ENCODE measurements around the gene IGSF1.

The IGSF1 gene

DNA sequence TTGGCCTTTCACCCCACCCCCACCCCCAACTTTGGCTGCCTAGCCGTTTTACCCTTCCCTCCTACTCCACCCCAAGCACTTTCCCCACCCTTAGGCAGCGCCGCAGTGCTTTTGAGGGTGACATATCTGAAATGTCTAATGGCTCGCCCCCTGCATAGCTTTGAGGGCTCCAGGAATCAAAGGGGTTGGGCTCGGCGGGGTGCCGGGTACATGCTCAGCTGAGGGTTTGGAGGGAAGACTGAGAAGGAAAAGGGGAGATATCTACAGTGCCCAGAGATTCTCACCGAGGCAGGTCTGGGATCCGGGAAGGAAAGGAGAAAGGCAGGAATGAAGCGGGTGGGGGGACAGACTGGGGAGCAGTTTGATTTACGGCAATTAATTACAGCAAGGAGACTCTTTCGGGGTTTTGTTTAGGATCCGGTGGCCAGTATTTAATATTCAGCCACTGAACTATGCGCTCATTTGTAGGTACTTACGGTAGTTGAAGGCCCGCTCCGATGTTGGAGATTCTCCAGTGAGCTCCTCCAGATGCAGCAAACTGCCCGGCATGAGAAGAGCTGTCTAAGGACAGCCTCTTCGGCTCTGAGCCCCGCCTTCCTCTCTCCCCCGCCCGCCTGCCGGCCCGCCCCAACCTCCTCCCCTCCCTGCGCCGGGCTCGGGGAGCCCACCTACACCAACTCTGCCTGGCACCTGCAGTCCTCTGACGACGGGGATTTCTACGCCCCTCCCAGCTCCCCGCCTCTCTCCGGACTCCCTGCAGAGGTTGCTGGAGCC lies at the start of gene IGSF1:
IGSF1 (minus strand) TSS at position 569 of the 774 bp plus-strand sequence. CDS start 2,632 bp downstream, outside the sequence.
- Histone ChIP-seq H3K27ac (ENCODE audit: low read length) (peak within 1 kb of the TSS; percentile 69), H3K9me3 (ENCODE audit: insufficient read depth, low read depth, low read length) (no peaks in the 10 kb centered on the region), H3K27me3 (ENCODE audit: insufficient read depth, low read length) (no peaks in the 10 kb centered on the region), H3K9ac (ENCODE audit: low read depth, low read length) (peak within 1 kb of the TSS; percentile 81), H3K36me3 (ENCODE audit: insufficient read depth, low read depth, low read length) (peaks cover 8% of the 10 kb centered on the region; the same call in 1 of the 2 replicates), H3K4me1 (ENCODE audit: insufficient read depth, low read length) (peaks cover 16% of the 10 kb centered on the region; the same call in 1 of the 2 replicates), H3K4me3 (ENCODE audit: low read length) (peak within 1 kb of the TSS; percentile 84)

GRCh38 chrX:131332331-131332730 lies 43.2 kb upstream of the IGSF1 start:
- no peak overlapping the region for H3K27ac ChIP-seq (ENCODE audit: low read length)
- no peaks in the 10 kb centered on the region for H3K27me3 ChIP-seq (ENCODE audit: insufficient read depth, low read length)
- no peak overlapping the region for H3K4me3 ChIP-seq (ENCODE audit: low read length)
- no peaks in the 10 kb centered on the region for H3K4me1 ChIP-seq (ENCODE audit: insufficient read depth, low read length)
- H3K36me3 ChIP-seq (ENCODE audit: insufficient read depth, low read depth, low read length), result no peaks in the 10 kb centered on the region
- no peak overlapping the region for H3K9ac ChIP-seq (ENCODE audit: low read depth, low read length)
- H3K9me3 ChIP-seq (ENCODE audit: insufficient read depth, low read depth, low read length), result no peaks in the 10 kb centered on the region

- Histone ChIP-seq H3K27me3 (ENCODE audit: insufficient read depth, low read length) (no peaks in the 10 kb centered on the region), H3K9me3 (ENCODE audit: insufficient read depth, low read depth, low read length) (no peaks in the 10 kb centered on the region), H3K36me3 (ENCODE audit: insufficient read depth, low read depth, low read length) (no peaks in the 10 kb centered on the region), H3K4me1 (ENCODE audit: insufficient read depth, low read length) (no peaks in the 10 kb centered on the region), H3K9ac (ENCODE audit: low read depth, low read length) (no peak overlapping the region), H3K4me3 (ENCODE audit: low read length) (no peak overlapping the region), H3K27ac (ENCODE audit: low read length) (no peak overlapping the region)
These were observed 42.0 kb upstream of the IGSF1 start for GRCh38 chrX:131331152-131331551.

DNA sequence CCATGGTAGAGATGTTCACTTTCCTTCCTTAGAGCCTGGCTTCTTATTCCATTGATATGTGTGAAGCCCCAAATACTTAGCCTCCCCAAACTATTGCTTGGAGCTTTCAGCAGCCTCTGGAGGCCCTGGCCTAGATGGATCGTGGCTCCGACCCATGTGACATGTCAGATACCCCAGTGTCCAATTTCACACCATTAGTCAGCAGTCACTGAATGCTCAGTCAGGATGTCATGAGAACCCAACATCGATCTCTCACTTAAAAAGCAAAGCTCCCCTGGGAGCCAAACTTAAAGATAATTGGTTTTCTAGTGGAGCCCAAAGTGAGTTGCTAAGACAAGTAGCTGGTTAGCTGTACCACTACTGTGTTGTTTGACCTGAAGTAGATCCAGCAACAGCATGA lies 41.6 kb upstream of the IGSF1 start:
- Histone ChIP-seq H3K27me3 (ENCODE audit: insufficient read depth, low read length) (no peaks in the 10 kb centered on the region), H3K27ac (ENCODE audit: low read length) (no peak overlapping the region), H3K4me1 (ENCODE audit: insufficient read depth, low read length) (no peaks in the 10 kb centered on the region), H3K9me3 (ENCODE audit: insufficient read depth, low read depth, low read length) (no peaks in the 10 kb centered on the region), H3K4me3 (ENCODE audit: low read length) (no peak overlapping the region), H3K36me3 (ENCODE audit: insufficient read depth, low read depth, low read length) (no peaks in the 10 kb centered on the region), H3K9ac (ENCODE audit: low read depth, low read length) (no peak overlapping the region)

- H3K9ac ChIP-seq (ENCODE audit: low read depth, low read length), result no peak overlapping the region
- H3K4me1 ChIP-seq (ENCODE audit: insufficient read depth, low read length), result no peaks in the 10 kb centered on the region
- no peak overlapping the region for H3K4me3 ChIP-seq (ENCODE audit: low read length)
- no peaks in the 10 kb centered on the region for H3K36me3 ChIP-seq (ENCODE audit: insufficient read depth, low read depth, low read length)
- H3K9me3 ChIP-seq (ENCODE audit: insufficient read depth, low read depth, low read length), result no peaks in the 10 kb centered on the region
- H3K27ac ChIP-seq (ENCODE audit: low read length), result no peak overlapping the region
- no peaks in the 10 kb centered on the region for H3K27me3 ChIP-seq (ENCODE audit: insufficient read depth, low read length)
These were observed 33.5 kb upstream of the IGSF1 start for GRCh38 chrX:131322651-131323050.

DNA sequence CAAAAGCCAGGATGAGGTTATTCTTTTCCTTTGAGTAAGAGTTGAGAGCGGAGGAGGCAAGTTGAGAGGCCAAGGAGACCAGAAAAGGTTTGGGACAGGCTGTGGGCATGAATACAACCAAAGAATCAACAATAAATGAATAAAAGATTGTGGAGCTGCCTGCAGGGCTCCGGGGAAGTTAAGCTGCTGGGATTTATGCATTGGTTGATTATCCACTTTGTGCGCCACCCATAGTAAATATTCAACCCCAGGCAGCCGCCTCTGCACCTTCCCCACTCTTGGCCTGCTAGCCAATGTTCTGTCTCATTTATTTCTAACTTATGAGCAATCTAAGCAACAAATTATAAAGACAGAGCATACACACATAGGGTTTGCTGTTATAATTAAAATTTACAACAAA lies 28.2 kb upstream of the IGSF1 start:
- no peaks in the 10 kb centered on the region for H3K4me1 ChIP-seq (ENCODE audit: insufficient read depth, low read length)
- H3K9ac ChIP-seq (ENCODE audit: low read depth, low read length), result no peak overlapping the region
- no peak overlapping the region for H3K27ac ChIP-seq (ENCODE audit: low read length)
- no peaks in the 10 kb centered on the region for H3K9me3 ChIP-seq (ENCODE audit: insufficient read depth, low read depth, low read length)
- H3K36me3 ChIP-seq (ENCODE audit: insufficient read depth, low read depth, low read length), result no peaks in the 10 kb centered on the region
- H3K27me3 ChIP-seq (ENCODE audit: insufficient read depth, low read length), result no peaks in the 10 kb centered on the region
- no peak overlapping the region for H3K4me3 ChIP-seq (ENCODE audit: low read length)

- Histone ChIP-seq H3K36me3 (ENCODE audit: insufficient read depth, low read depth, low read length) (no peaks in the 10 kb centered on the region), H3K4me3 (ENCODE audit: low read length) (no peak overlapping the region), H3K9me3 (ENCODE audit: insufficient read depth, low read depth, low read length) (no peaks in the 10 kb centered on the region), H3K27me3 (ENCODE audit: insufficient read depth, low read length) (no peaks in the 10 kb centered on the region), H3K27ac (ENCODE audit: low read length) (no peak overlapping the region), H3K4me1 (ENCODE audit: insufficient read depth, low read length) (no peaks in the 10 kb centered on the region), H3K9ac (ENCODE audit: low read depth, low read length) (no peak overlapping the region)
These were observed 27.2 kb upstream of the IGSF1 start for GRCh38 chrX:131316260-131316659.

GRCh38 chrX:131308980-131309379 lies 19.9 kb upstream of the IGSF1 start:
- Histone ChIP-seq H3K4me1 (ENCODE audit: insufficient read depth, low read length) (peaks cover 10% of the 10 kb centered on the region; the same call in 1 of the 2 replicates), H3K9me3 (ENCODE audit: insufficient read depth, low read depth, low read length) (no peaks in the 10 kb centered on the region), H3K27me3 (ENCODE audit: insufficient read depth, low read length) (no peaks in the 10 kb centered on the region), H3K4me3 (ENCODE audit: low read length) (no peak overlapping the region), H3K36me3 (ENCODE audit: insufficient read depth, low read depth, low read length) (no peaks in the 10 kb centered on the region), H3K9ac (ENCODE audit: low read depth, low read length) (no peak overlapping the region), H3K27ac (ENCODE audit: low read length) (no peak overlapping the region)

DNA sequence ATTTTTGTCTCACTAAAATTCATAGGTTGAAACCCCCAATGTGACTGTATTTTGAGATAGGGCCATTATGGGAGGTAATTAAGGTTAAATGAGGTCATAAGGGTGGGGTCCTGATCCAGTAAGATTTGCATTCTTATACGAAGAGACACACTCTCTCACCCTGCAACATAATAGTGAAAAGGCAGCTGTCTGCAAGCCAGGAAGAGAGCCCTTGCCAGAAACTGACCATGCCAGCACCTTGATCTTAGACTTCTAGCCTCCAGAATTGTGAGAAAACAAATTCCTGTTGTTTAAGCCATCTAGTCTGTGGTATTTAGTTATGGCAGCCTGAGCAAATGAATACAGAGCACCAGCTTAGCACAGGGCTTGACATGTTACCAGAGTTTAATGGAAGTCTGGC lies 17.5 kb upstream of the IGSF1 start:
- Histone ChIP-seq H3K27ac (ENCODE audit: low read length) (no peak overlapping the region), H3K27me3 (ENCODE audit: insufficient read depth, low read length) (no peaks in the 10 kb centered on the region), H3K4me1 (ENCODE audit: insufficient read depth, low read length) (peaks cover 18% of the 10 kb centered on the region; the same call in 1 of the 2 replicates), H3K36me3 (ENCODE audit: insufficient read depth, low read depth, low read length) (no peaks in the 10 kb centered on the region), H3K9ac (ENCODE audit: low read depth, low read length) (no peak overlapping the region), H3K4me3 (ENCODE audit: low read length) (no peak overlapping the region), H3K9me3 (ENCODE audit: insufficient read depth, low read depth, low read length) (no peaks in the 10 kb centered on the region)

- no peaks in the 10 kb centered on the region for H3K36me3 ChIP-seq (ENCODE audit: insufficient read depth, low read depth, low read length)
- peaks cover 21% of the 10 kb centered on the region; the same call in 1 of the 2 replicates for H3K4me1 ChIP-seq (ENCODE audit: insufficient read depth, low read length)
- H3K9me3 ChIP-seq (ENCODE audit: insufficient read depth, low read depth, low read length), result no peaks in the 10 kb centered on the region
- H3K27ac ChIP-seq (ENCODE audit: low read length), result no peak overlapping the region
- H3K27me3 ChIP-seq (ENCODE audit: insufficient read depth, low read length), result no peaks in the 10 kb centered on the region
- no peak overlapping the region for H3K4me3 ChIP-seq (ENCODE audit: low read length)
- H3K9ac ChIP-seq (ENCODE audit: low read depth, low read length), result no peak overlapping the region
These were observed 16.8 kb upstream of the IGSF1 start for GRCh38 chrX:131305926-131306325.

DNA sequence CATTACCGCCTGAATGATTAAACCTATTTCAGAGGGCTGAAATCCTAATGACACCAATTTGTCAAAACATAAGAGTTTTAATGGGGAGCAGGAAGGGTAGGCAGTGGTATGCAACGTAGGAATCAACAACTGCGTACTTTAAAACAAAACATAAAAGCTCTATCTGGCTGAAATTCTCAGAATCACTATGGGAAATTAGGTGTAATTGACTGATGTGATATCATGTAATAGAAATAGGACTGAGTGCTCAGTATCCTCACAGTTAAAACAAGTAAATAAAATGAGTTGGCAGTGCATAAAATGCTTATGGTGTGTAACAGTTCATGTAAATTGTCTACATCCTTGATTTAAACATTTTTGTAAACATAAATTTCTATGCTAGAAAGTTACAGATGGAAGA lies 13.6 kb upstream of the IGSF1 start:
- peaks cover 21% of the 10 kb centered on the region; the same call in 1 of the 2 replicates for H3K4me1 ChIP-seq (ENCODE audit: insufficient read depth, low read length)
- no peaks in the 10 kb centered on the region for H3K27me3 ChIP-seq (ENCODE audit: insufficient read depth, low read length)
- no peaks in the 10 kb centered on the region for H3K9me3 ChIP-seq (ENCODE audit: insufficient read depth, low read depth, low read length)
- no peaks in the 10 kb centered on the region for H3K36me3 ChIP-seq (ENCODE audit: insufficient read depth, low read depth, low read length)
- H3K4me3 ChIP-seq (ENCODE audit: low read length), result no peak overlapping the region
- H3K9ac ChIP-seq (ENCODE audit: low read depth, low read length), result no peak overlapping the region
- H3K27ac ChIP-seq (ENCODE audit: low read length), result no peak overlapping the region

- H3K27ac ChIP-seq (ENCODE audit: low read length), result no peak overlapping the region
- H3K4me3 ChIP-seq (ENCODE audit: low read length), result no peak overlapping the region
- H3K27me3 ChIP-seq (ENCODE audit: insufficient read depth, low read length), result no peaks in the 10 kb centered on the region
- H3K4me1 ChIP-seq (ENCODE audit: insufficient read depth, low read length), result peaks cover 15% of the 10 kb centered on the region; the same call in 1 of the 2 replicates
- no peaks in the 10 kb centered on the region for H3K9me3 ChIP-seq (ENCODE audit: insufficient read depth, low read depth, low read length)
- H3K36me3 ChIP-seq (ENCODE audit: insufficient read depth, low read depth, low read length), result no peaks in the 10 kb centered on the region
- H3K9ac ChIP-seq (ENCODE audit: low read depth, low read length), result 0 out of 2 replicates have a peak overlapping the region, but pooled peaks have one; percentile 15
These were observed 12.0 kb upstream of the IGSF1 start for GRCh38 chrX:131301155-131301554.
